AG04450 (cell line): ENCODE results near the gene LAMTOR4. TPM values are rescaled to one million over a fixed set of nuclear protein-coding genes. Genes with fewer than 3 reads are reported as not detected.

Source experiments
- CTCF ChIA-PET: fragments of 300-600, 350-600 bp; formaldehyde crosslinking; extraction: SDS; loops from one replicate; lab custom pipeline; 2022; ENCODE audit warnings: antibody characterized with exemption, inconsistent platforms; lab: Charles Lee
- POLR2A ChIA-PET: fragments of 350-600 bp; formaldehyde crosslinking; extraction: SDS; loops from one replicate; lab custom pipeline; 2021; ENCODE audit warnings: antibody characterized with exemption, inconsistent platforms; lab: Yijun Ruan, JAX
- DNase-seq: peaks from one replicate; pipeline ENCODE4 v3.0.0-alpha.2; 2011; ENCODE audit warnings: low read depth, low spot score
- H3K27ac ChIP-seq: one replicate; pipeline ENCODE4 v1.5.1; 2012; ENCODE audit warnings: low read depth, low read length, control low read depth
- H3K27me3 ChIP-seq: one replicate; pipeline ENCODE4 v1.6.0; 2012; ENCODE audit warnings: low read length; ENCODE audit not compliant: control insufficient read depth, insufficient read depth
- H3K4me3 ChIP-seq: 2 replicates; pipeline ENCODE4 v1.5.1; 2011; ENCODE audit warnings: mild to moderate bottlenecking, low read depth, low read length, control low read depth
- H3K9me3 ChIP-seq: 2 replicates; pipeline ENCODE4 v1.5.1; 2012; ENCODE audit warnings: low read length; ENCODE audit not compliant: control insufficient read depth, insufficient read depth
- CTCF ChIP-seq: IDR thresholded peaks from 2 replicates; pipeline ENCODE4 v1.5.1; 2011; ENCODE audit warnings: low read depth, low read length, control low read depth, inconsistent platforms
- polyA plus RNA-seq: library from polyadenylated mRNA; depleted of rRNA; stranded (reverse); fragments of >200 nt; gene quantifications from 2 replicates; pipeline ENCODE4 v1.2.3, GENCODE V29; 2011

Gene LAMTOR4
- polyA plus RNA-seq, 1 experiment = 122 TPM

GRCh38 chr7:100153708-100154535 is 5.2 kb downstream of the LAMTOR4 start:
- CTCF ChIA-PET = interaction anchor here (0.5 kb wide), 1 partner anchor 329 kb away, joined by 3 read pairs; no protein-coding TSS in a partner anchor
- Histone ChIP-seq H3K4me3 (no peak overlapping the region), H3K27me3 (no peaks in the 10 kb centered on the region), H3K9me3 (no peaks in the 10 kb centered on the region), H3K27ac (no peak overlapping the region)
- POLR2A ChIA-PET = no interaction called here
- no peak for DNase-seq
- no peak for TF ChIP-seq CTCF

- no peak overlapping the region for H3K4me3 ChIP-seq
- DNase-seq = no peak
- H3K9me3 ChIP-seq = no peaks in the 10 kb centered on the region
- no peak for TF ChIP-seq CTCF
- ChIA-PET CTCF (interaction anchor here (0.5 kb wide), 1 partner anchor 328 kb away, joined by 3 read pairs; no protein-coding TSS in a partner anchor), POLR2A (interaction anchor here (0.6 kb wide), 1 partner anchor 11 kb away, joined by 3 read pairs; no protein-coding TSS in a partner anchor)
- H3K27ac ChIP-seq = no peak overlapping the region
- no peaks in the 10 kb centered on the region for H3K27me3 ChIP-seq
Observed at GRCh38 chr7:100154651-100155491, 6.2 kb downstream of the LAMTOR4 start.

GRCh38 chr7:100155553-100156317 is 7.0 kb downstream of the LAMTOR4 start:
- no peak for DNase-seq
- H3K4me3 ChIP-seq = no peak overlapping the region
- TF ChIP-seq CTCF = no peak
- ChIA-PET CTCF (no interaction called here), POLR2A (interaction anchor here (0.6 kb wide), 2 partner anchors 10 to 754 kb away, joined by 3 to 6 read pairs; no protein-coding TSS in a partner anchor)
- no peaks in the 10 kb centered on the region for H3K9me3 ChIP-seq
- no peak overlapping the region for H3K27ac ChIP-seq
- H3K27me3 ChIP-seq = no peaks in the 10 kb centered on the region

GRCh38 chr7:100156331-100157068 is 7.8 kb downstream of the LAMTOR4 start:
- ChIA-PET POLR2A (interaction anchor here (0.6 to 2.0 kb wide), 2 partner anchors 8 to 97 kb away, joined by 3 to 8 read pairs; partner anchors contain the start of gene LAMTOR4), CTCF (interaction anchor here (0.8 to 1.0 kb wide), 3 partner anchors 10 to 32 kb away, joined by 3 read pairs; no protein-coding TSS in a partner anchor)
- DNase-seq = no peak
- Histone ChIP-seq H3K27me3 (no peaks in the 10 kb centered on the region), H3K9me3 (no peaks in the 10 kb centered on the region), H3K27ac (no peak overlapping the region), H3K4me3 (peak overlapping the region; percentile 29; the same call in 1 of the 2 replicates)
- no peak for TF ChIP-seq CTCF
